Heart left ventricle (tissue), 16 donors: Measurements from ENCODE around the gene TMEM232. TPM values are rescaled to one million over a fixed set of nuclear protein-coding genes. Genes with fewer than 3 reads are reported as not detected.

Source experiments
- ATAC-seq, 4 donors: fragments of 200-7000 bp; cut with Tn5 transposase; one replicate each; pipeline ENCODE4 v1.9.1; 2020 to 2022; ENCODE audit warnings: moderate library complexity in 4 of 4, mild to moderate bottlenecking in 3 of 4, moderate number of reproducible peaks in 1 of 4
- DNase-seq, 5 donors: peaks; one replicate each; pipeline ENCODE4 v3.0.0-alpha.2; 2020
- H3K27ac ChIP-seq, 12 donors: fragments of 200-600 bp; sonication (generic) in 4 of 12; one replicate each; pipeline versions ENCODE4 v1.5.0 to v1.8.0; 2016 to 2022; ENCODE audit warnings: mild to moderate bottlenecking in 2 of 12
- H3K27me3 ChIP-seq, 9 donors: fragments of 200-600 bp; sonication (generic) in 2 of 9; one replicate each; pipeline versions ENCODE4 v1.5.1 to v1.8.0; 2016 to 2022; ENCODE audit warnings: mild to moderate bottlenecking in 3 of 9
- H3K36me3 ChIP-seq, 9 donors: fragments of 200-600 bp; sonication (generic) in 2 of 9; one replicate each; pipeline versions ENCODE4 v1.5.0 to v1.8.0; 2018 to 2022; ENCODE audit warnings: mild to moderate bottlenecking in 2 of 9
- H3K4me1 ChIP-seq, 12 donors: fragments of 200-600 bp; sonication (generic) in 4 of 12; one replicate each; pipeline versions ENCODE4 v1.5.0 to v1.8.0; 2016 to 2022; ENCODE audit warnings: mild to moderate bottlenecking in 3 of 12
- H3K4me3 ChIP-seq, 12 donors: fragments of 200-600 bp; sonication (generic) in 4 of 12; one replicate each; pipeline versions ENCODE4 v1.5.0 to v1.8.0; 2017 to 2022; ENCODE audit warnings: mild to moderate bottlenecking in 9 of 12, moderate library complexity in 4 of 12
- H3K9me3 ChIP-seq, 12 donors: fragments of 200-600 bp; sonication (generic) in 4 of 12; one replicate each; pipeline versions ENCODE4 v1.5.0 to v1.8.0; 2016 to 2022; ENCODE audit warnings: mild to moderate bottlenecking in 1 of 12
- CTCF ChIP-seq, 12 donors: fragments of 200-600 bp; sonication (generic) in 4 of 12; IDR thresholded peaks; one replicate each; pipeline versions ENCODE4 v1.5.0 to v1.8.0; 2018 to 2022; ENCODE audit warnings: antibody characterized with exemption in 12 of 12, mild to moderate bottlenecking in 5 of 12
- POLR2A ChIP-seq, 2 donors: fragments of 450-650 bp; IDR thresholded peaks; one replicate each; pipeline ENCODE4 v1.6.1; 2017; ENCODE audit warnings: antibody characterized with exemption in 2 of 2, mild to moderate bottlenecking in 2 of 2, moderate library complexity in 2 of 2
- WGBS, 4 donors: extraction: QIAGEN DNeasy Blood & Tissue Kit in 2 of 4; methylation state at CpG; one replicate each; pipeline versions ENCODE4 v1.1.5 to v1.1.7; 2013 to 2018; 5-methylcytosine and 5-hydroxymethylcytosine counted together
- intact Hi-C, 10 donors: fragments of 100-400 bp; cut with DNase I; formaldehyde crosslinking; loops; one replicate each; pipeline versions ENCODE4 v1.11.1 to v1.14.2; 2022
- long read RNA-seq, 3 donors: library from polyadenylated mRNA; unstranded; transcript quantifications; one replicate each; pipeline ENCODE4 v2.0.0, GENCODE V29; 2020 to 2021
- polyA plus RNA-seq, 2 donors: library from polyadenylated mRNA; stranded (reverse); fragments of 200-250 nt; gene quantifications; one replicate each; pipeline ENCODE4 v1.2.3, GENCODE V29; 2013
- total RNA-seq, 9 donors: library from RNA; depleted of rRNA in 2 of 9; stranded (reverse); fragments of >200 nt in 2 of 9; fragmentation: NEBNext Ultra II Directional in 3 of 9; extraction: Animal tissue kit (Norgen Biotek cat#: 25700) in 3 of 9; gene quantifications; one replicate each; pipeline versions ENCODE4 v1.1.0 to v1.2.4, GENCODE V29; 2016 to 2023
- donor health status: ischemic (EF 13 %, LVEDD 7.1; RV severe dilation, severe dysfunction).
- donor health status: healthy with polysubstance abuse.
- donor health status: DM: no; HTN: yes; CAD: no.
- donor health status: DM: no; HTN: no; CAD: no.
- donor health status: ischemic (EF 25% LVEDD 6.9; RV normal size, moderate dysfunction).
- donor health status: ischemic (EF 25% LVEDD 5.7; RV mildly dilated, moderate dysfunction).
- donor health status: healthy.
- donor health status: DM: yes; HTN: yes; CAD: no.
- donor health status: ischemic (EF 35%, LVEDD 5.7; RV mildly dilated, moderate dysfunction).
- donor health status: nonischemic (EF 11% LVEDD 7.7; RV severe dilation, severe dysfunction).
- donor health status: DM: yes; HTN: yes; CAD: no.
- donor health status: PGD.
- donor health status: ischemic (EF 29% LVEDD 5.4; RV normal size, mild dysfunction).
- donor health status: nonischemic (EF 23%, LVEDD 6.1; RV moderate dilation, normal function).

The TMEM232 gene
- total RNA-seq = 1 to 10 TPM in 8 of 9 donors, not detected in 1; 1.9 to 5.6 (median 3.1) TPM
- polyA plus RNA-seq = 1 to 10 TPM in 1 of 2 donors, under 1 TPM in 1; 0.30 to 1.0 TPM
- long read RNA-seq, donor 1, partial matches to known transcripts = 0 of 4 reads
- long read RNA-seq, donor 1, other reads (novel, unspliced or antisense) = 4 of 4 reads
- long read RNA-seq, donor 2, partial matches to known transcripts = 0 of 2 reads
- long read RNA-seq, donor 2, other reads (novel, unspliced or antisense) = 2 of 2 reads
- long read RNA-seq, donor 3, partial matches to known transcripts = 0 of 1 reads
- long read RNA-seq, donor 3, other reads (novel, unspliced or antisense) = 1 of 1 reads

DNA sequence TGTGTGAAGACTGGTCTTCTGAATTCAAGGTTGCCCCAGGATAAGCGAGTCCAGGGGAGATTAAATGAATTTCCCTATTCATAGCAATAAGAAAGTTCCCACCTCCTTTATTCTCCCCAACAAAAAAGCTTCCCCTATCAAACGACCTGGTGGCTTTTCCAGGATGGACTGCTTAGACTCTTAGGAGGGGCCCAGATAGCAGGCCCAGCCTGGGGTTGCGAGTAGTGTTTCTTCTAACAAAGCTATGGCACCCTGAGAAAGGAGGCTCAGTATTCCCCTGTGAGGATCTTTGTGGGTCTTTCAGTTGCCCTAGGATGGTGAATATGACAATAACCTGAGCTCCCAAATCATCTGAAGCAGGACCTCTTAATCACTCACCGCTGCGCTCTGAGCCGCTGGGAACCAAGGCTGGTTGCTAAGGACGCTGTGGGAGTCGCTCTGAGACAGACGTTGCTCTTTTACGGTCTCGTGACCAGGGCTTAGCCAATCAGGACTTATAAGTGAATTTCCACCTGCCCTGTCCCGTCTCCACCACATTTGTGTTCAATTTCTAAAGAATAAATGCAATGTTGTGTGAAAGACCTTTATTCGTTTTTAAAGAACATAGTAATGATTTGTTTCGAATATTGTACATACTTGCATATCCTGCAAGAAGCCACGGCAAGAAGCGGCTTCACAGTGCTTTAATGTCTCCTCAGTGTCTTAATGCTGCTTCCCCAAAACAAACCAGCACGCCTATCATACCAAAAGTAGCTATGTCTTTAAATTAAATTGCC, at the start of gene TMEM232:
Gene TMEM232 (minus strand): TSS at position 423 of the 776 bp plus-strand sequence. CDS start 59,319 bp downstream, outside the sequence.
- intact Hi-C loops = loop anchor here in 1 of 10 donors (1.0 kb wide), 1 partner anchor 12 kb away; no protein-coding TSS in a partner anchor
- Histone ChIP-seq H3K36me3 (no peaks in the 10 kb centered on the region), H3K4me3 (peak within 1 kb of the TSS; percentile 11 to 61 (median 48)), H3K27ac (peak within 1 kb of the TSS in 3 of 12 donors; percentile 2 to 52 (median 12)), H3K9me3 (no peaks in the 10 kb centered on the region), H3K27me3 (no peaks in the 10 kb centered on the region), H3K4me1 (no peaks in the 10 kb centered on the region)
- WGBS, 4 donors = 24 to 40% (median 33%) methylated on average over 17 of the region's 17 CpGs
- peak; percentile 95 to 99 (median 98) for ATAC-seq
- no peak for TF ChIP-seq POLR2A (IDR thresholded peaks at IDR 0.05)
- no peak for TF ChIP-seq CTCF (IDR thresholded peaks at IDR 0.05)
- DNase-seq = peak; percentile 62 to 77 (median 72)

DNA sequence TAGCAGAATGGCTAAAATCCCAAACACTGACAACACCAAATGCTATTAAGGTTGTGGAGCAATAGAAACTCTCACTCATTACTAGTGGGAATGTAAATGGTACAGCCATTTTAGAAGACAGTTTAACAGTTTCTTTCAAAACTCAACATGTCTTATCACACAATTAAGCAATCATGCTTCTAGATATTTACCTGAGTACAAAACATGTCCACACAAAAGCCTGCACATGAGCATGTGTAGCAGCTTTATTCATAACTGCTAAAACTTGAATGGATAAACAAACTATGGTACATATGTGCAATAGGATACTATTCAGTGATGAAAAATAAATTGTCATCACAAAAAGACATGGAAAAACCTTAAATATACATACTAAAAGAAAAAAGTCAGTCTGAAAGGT, 43.8 kb upstream of the TMEM232 start:
- no peak for ATAC-seq
- H3K27me3 ChIP-seq = no peaks in the 10 kb centered on the region

DNA sequence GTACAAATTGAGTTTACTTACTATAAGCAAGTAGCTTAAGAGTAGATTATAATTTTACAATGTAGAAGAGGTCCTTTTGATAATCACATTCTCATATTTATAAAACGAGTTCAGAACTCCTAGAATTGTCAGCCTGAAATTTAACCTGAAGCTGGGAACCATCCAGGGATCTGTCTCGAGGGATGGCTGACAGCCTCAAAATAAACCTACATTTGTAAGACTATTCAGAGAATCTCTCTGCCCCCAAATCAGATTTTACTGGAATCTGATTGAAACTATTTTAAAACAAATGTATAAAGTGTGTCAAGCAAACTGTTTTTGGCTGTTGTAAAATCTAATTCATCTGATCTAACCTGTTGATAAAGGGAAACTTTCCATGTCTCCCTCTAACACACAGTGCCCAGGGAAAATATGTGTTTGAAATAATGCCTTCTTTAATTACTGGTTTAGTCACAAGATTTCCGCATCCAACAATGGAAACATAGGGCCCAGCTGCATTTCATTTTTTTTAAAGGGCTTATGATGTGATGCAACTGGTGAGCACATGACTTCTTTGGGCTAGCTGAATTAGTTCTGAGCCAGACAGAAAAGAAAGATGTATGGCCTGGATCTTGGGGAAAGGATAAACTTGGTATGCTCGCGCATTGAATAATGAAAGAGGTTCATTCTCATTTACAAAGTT, 42.7 kb upstream of the TMEM232 start:
- Histone ChIP-seq H3K4me3 (no peak overlapping the region), H3K4me1 (no peaks in the 10 kb centered on the region), H3K27ac (no peak overlapping the region), H3K9me3 (peaks cover 0 to 2% (median 0%) of the 10 kb centered on the region in 12 donors), H3K27me3 (no peaks in the 10 kb centered on the region), H3K36me3 (peaks cover 0 to 6% (median 0%) of the 10 kb centered on the region in 9 donors)
- ATAC-seq (peak in 1 of 4 donors; percentile 16), DNase-seq (no peak)
- intact Hi-C loops = no loop called here
- WGBS, 4 donors = 43 to 60% (median 46%) methylated on average over 5 of the region's 5 CpGs
- TF ChIP-seq POLR2A (IDR thresholded peaks at IDR 0.05) = no peak
- no peak for TF ChIP-seq CTCF (IDR thresholded peaks at IDR 0.05)

More for the DNA sequence above, 43.8 kb upstream of the TMEM232 start:
- intact Hi-C loops = no loop called here
- Histone ChIP-seq H3K27ac (no peak overlapping the region), H3K36me3 (no peaks in the 10 kb centered on the region), H3K4me3 (no peak overlapping the region), H3K9me3 (peaks cover 0 to 3% (median 0%) of the 10 kb centered on the region in 12 donors), H3K4me1 (no peaks in the 10 kb centered on the region)
- DNase-seq = no peak
- TF ChIP-seq POLR2A (IDR thresholded peaks at IDR 0.05) = no peak
- no peak for TF ChIP-seq CTCF (IDR thresholded peaks at IDR 0.05)
